ENCODE results near the gene CHIA.

GRCh38 chr1:111302374-111302773 lies 11.7 kb downstream of the CHIA start:
- TF ChIP-seq CTCF (IDR thresholded peaks at IDR 0.05) = no peak
- TF ChIP-seq POLR2A (IDR thresholded peaks at IDR 0.05) = no peak
